Natural killer cell (primary cell): ENCODE results near the gene SENP6. TPM values are rescaled to one million over a fixed set of nuclear protein-coding genes. Genes with fewer than 3 reads are reported as not detected.

ENCODE experiments used
- ATAC-seq, 3 donors: fragments of 150-1000 bp in 2 of 3; fragments of 200-7000 bp in 1 of 3; cut with Tn5 transposase; 1 replicate in 1 of 3; 2 replicates in 2 of 3; pipeline ENCODE4 v1.10.0; 2021; ENCODE audit warnings: mild to moderate bottlenecking in 2 of 3, moderate library complexity in 2 of 3
- DNase-seq, 2 donors: peaks; one replicate each; pipeline versions ENCODE4 v3.0.0 to v3.0.0-alpha.2; 2013 to 2021; ENCODE audit warnings: mixed read lengths in 1 of 2
- H3K27ac ChIP-seq: one replicate; pipeline ENCODE4 v1.5.1; 2013; ENCODE audit warnings: mild to moderate bottlenecking, low read length
- H3K27me3 ChIP-seq: one replicate; pipeline ENCODE4 v1.6.1; 2013; ENCODE audit warnings: low read length; ENCODE audit not compliant: control insufficient read depth, insufficient read depth
- H3K36me3 ChIP-seq: one replicate; pipeline ENCODE4 v1.6.1; 2013; ENCODE audit warnings: low read length; ENCODE audit not compliant: control insufficient read depth, insufficient read depth
- H3K4me1 ChIP-seq: one replicate; pipeline ENCODE4 v1.6.1; 2013; ENCODE audit warnings: low read length; ENCODE audit not compliant: control insufficient read depth, insufficient read depth
- H3K4me3 ChIP-seq: one replicate; pipeline ENCODE4 v1.5.1; 2013; ENCODE audit warnings: low read length
- H3K9me3 ChIP-seq: one replicate; pipeline ENCODE4 v1.6.1; 2013; ENCODE audit warnings: low read length; ENCODE audit not compliant: control insufficient read depth, insufficient read depth
- H3K27ac Mint-ChIP-seq, 2 donors: one replicate each; pipeline ENCODE4 v1.8.0; 2022; ENCODE audit warnings: mild to moderate bottlenecking in 2 of 2, mixed read lengths in 2 of 2, moderate library complexity in 1 of 2
- H3K27me3 Mint-ChIP-seq, 2 donors: one replicate each; pipeline ENCODE4 v1.8.0; 2022; ENCODE audit warnings: low read depth in 2 of 2, mixed read lengths in 2 of 2
- H3K36me3 Mint-ChIP-seq: one replicate; pipeline ENCODE4 v1.8.0; 2022; ENCODE audit warnings: mixed read lengths
- H3K4me1 Mint-ChIP-seq, 2 donors: one replicate each; pipeline ENCODE4 v1.8.0; 2022; ENCODE audit warnings: mixed read lengths in 2 of 2
- H3K4me3 Mint-ChIP-seq: one replicate; pipeline ENCODE4 v1.8.0; 2022; ENCODE audit warnings: mild to moderate bottlenecking, moderate library complexity, mixed read lengths
- H3K9me3 Mint-ChIP-seq, 2 donors: one replicate each; pipeline ENCODE4 v1.8.0; 2022; ENCODE audit warnings: mixed read lengths in 2 of 2
- CTCF ChIP-seq: fragments of 200-600 bp; IDR thresholded peaks from one replicate; pipeline ENCODE4 v1.8.0; 2022; ENCODE audit warnings: antibody characterized with exemption
- WGBS: methylation state at CpG from one replicate; pipeline ENCODE4 v1.1.7; 2013; ENCODE audit warnings: missing lambda C conversion rate; ENCODE audit not compliant: insufficient coverage; 5-methylcytosine and 5-hydroxymethylcytosine counted together
- intact Hi-C: fragments of 100-400 bp; cut with micrococcal nuclease; formaldehyde crosslinking; loops from one replicate; pipeline ENCODE4 v1.14.2; 2022
- total RNA-seq, 4 donors: library from RNA; stranded (reverse); fragments of 120-200 nt in 1 of 4; gene quantifications; one replicate each; pipeline versions ENCODE4 v1.2.3 to v1.2.4, GENCODE V29; 2013 to 2022

Gene SENP6
- total RNA-seq, 3 donors from 2014 or later (not counting 1 experiment from before 2014, with no cell fraction given), result 102 to 117 (median 108) TPM

- Mint-ChIP-seq H3K4me3 (no peak overlapping the region), H3K27ac (no peak overlapping the region), H3K27me3 (peaks cover 7 to 8% of the 10 kb centered on the region in 2 donors), H3K4me1 (no peaks in the 10 kb centered on the region), H3K36me3 (no peaks in the 10 kb centered on the region), H3K9me3 (no peaks in the 10 kb centered on the region)
- intact Hi-C loops, result no loop called here
- DNase-seq (no peak), ATAC-seq (no peak)
- Histone ChIP-seq H3K4me1 (no peaks in the 10 kb centered on the region), H3K27ac (no peak overlapping the region), H3K9me3 (no peaks in the 10 kb centered on the region), H3K27me3 (no peaks in the 10 kb centered on the region), H3K4me3 (no peak overlapping the region), H3K36me3 (no peaks in the 10 kb centered on the region)
- WGBS, result 93% methylated on average over 6 of the region's 8 CpGs
- TF ChIP-seq CTCF, result no peak
Measured at GRCh38 chr6:75762063-75762462, 160.4 kb downstream of the SENP6 start.

- no peak overlapping the region for H3K4me3 ChIP-seq
- no peak overlapping the region for H3K27ac ChIP-seq
- no peaks in the 10 kb centered on the region for H3K27me3 ChIP-seq
- H3K4me3 Mint-ChIP-seq, result no peak overlapping the region
- H3K27me3 Mint-ChIP-seq, result peaks cover 7% of the 10 kb centered on the region in 2 donors
- ATAC-seq (no peak), DNase-seq (no peak)
- H3K36me3 Mint-ChIP-seq, result no peaks in the 10 kb centered on the region
- H3K9me3 Mint-ChIP-seq, result no peaks in the 10 kb centered on the region
- no peaks in the 10 kb centered on the region for H3K4me1 ChIP-seq
- H3K9me3 ChIP-seq, result no peaks in the 10 kb centered on the region
- intact Hi-C loops, result no loop called here
- H3K27ac Mint-ChIP-seq, result no peak overlapping the region
- no peaks in the 10 kb centered on the region for H3K4me1 Mint-ChIP-seq
- H3K36me3 ChIP-seq, result no peaks in the 10 kb centered on the region
- no peak for TF ChIP-seq CTCF
Measured at GRCh38 chr6:75766387-75766786, 164.7 kb downstream of the SENP6 start.

Other genes with a start within 250 kb of the SENP6 start
- gene FILIP1, start 108.1 kb upstream of the SENP6 start, total RNA-seq, result not detected
- gene MYO6, start 147.4 kb downstream of the SENP6 start, total RNA-seq, result 1 to 10 TPM; 3.7 to 9.2 (median 6.6) TPM